ENCODE data around the gene LHX1. TPM values are rescaled to one million over a fixed set of nuclear protein-coding genes. Genes with fewer than 3 reads are reported as not detected.

Gene LHX1
- total RNA-seq, 1 donor from 2014 or later, result 2.6 TPM

DNA sequence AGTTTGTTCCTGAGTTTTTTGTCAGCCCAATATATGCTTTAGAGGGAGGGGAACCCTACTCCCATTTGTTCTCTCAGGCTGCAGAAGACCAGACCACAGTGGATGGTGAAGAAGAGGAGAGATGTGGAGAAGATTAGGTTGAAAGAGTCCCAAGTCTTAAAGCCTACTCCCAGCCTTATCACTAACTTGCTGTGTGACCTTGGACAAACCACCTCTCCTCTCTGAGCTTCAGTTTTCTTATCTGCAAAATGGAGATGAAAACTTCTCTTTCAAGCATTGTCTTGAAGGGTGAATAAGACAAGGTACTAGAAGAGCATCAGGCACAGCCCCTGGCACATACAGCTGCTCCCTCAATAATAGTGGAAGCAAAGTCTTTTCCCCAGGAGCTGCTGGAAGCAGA is 15.1 kb upstream of the LHX1 start:
- peaks cover 9% of the 10 kb centered on the region for H3K27me3 Mint-ChIP-seq (ENCODE audit: unreplicated experiment)
- H3K27ac Mint-ChIP-seq (ENCODE audit: unreplicated experiment), result no peak overlapping the region
- TF ChIP-seq, protein P1, sequence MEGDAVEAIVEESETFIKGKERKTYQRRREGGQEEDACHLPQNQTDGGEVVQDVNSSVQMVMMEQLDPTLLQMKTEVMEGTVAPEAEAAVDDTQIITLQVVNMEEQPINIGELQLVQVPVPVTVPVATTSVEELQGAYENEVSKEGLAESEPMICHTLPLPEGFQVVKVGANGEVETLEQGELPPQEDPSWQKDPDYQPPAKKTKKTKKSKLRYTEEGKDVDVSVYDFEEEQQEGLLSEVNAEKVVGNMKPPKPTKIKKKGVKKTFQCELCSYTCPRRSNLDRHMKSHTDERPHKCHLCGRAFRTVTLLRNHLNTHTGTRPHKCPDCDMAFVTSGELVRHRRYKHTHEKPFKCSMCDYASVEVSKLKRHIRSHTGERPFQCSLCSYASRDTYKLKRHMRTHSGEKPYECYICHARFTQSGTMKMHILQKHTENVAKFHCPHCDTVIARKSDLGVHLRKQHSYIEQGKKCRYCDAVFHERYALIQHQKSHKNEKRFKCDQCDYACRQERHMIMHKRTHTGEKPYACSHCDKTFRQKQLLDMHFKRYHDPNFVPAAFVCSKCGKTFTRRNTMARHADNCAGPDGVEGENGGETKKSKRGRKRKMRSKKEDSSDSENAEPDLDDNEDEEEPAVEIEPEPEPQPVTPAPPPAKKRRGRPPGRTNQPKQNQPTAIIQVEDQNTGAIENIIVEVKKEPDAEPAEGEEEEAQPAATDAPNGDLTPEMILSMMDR (IDR thresholded peaks at IDR 0.05; ENCODE audit: partially characterized antibody, unreplicated experiment), result no peak
- H3K36me3 Mint-ChIP-seq (ENCODE audit: unreplicated experiment), result no peaks in the 10 kb centered on the region
- DNase-seq, result no peak
- H3K4me1 Mint-ChIP-seq (ENCODE audit: low read depth, unreplicated experiment), result peaks cover 27% of the 10 kb centered on the region
- no peak overlapping the region for H3K4me3 Mint-ChIP-seq (ENCODE audit: unreplicated experiment)
- peaks cover 2% of the 10 kb centered on the region for H3K9me3 Mint-ChIP-seq (ENCODE audit: unreplicated experiment)

DNA sequence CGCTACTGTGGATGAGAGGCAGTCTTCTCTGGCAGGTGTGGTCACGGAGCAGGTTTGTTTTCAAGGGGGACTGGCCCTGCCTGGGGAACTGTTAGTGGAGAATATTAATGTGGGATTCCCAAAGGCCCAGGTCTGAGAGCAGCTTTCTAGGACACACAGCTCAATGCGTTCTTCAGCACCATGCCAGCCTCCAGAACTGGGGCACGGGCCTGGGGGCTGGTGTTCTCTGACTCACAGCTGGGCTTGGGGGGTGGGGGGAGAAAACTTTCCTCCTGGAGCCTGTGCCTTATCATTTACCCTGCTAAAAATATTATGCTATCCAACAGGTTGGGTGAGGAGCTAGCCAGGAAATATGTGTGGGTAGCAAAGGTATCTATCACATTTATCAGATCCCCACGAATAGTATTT is 13.5 kb upstream of the LHX1 start:
- H3K9me3 Mint-ChIP-seq (ENCODE audit: unreplicated experiment), result peaks cover 2% of the 10 kb centered on the region
- DNase-seq, result no peak

DNA sequence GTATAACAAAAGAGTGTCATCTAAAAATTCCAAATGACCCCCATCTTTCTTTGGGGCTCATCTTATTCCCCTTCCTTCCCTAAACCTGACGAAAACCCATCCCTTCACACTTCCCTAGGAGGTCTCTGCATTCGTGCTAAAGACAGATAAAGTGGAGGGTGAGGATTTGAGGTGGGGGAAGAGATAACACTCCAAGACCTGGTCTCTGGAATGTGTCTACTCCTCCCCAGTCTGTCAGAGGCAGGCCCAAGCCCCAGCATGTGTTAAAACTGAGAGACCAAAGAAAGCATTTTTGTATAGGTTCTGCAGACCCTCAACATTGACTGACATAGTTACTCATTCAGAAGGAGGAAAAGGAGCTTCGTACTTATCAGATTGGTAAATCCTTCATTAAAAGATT is 11.0 kb upstream of the LHX1 start:
- TF ChIP-seq, protein P1 (IDR thresholded peaks at IDR 0.05; ENCODE audit: partially characterized antibody, unreplicated experiment), result no peak
- Mint-ChIP-seq H3K9me3 (ENCODE audit: unreplicated experiment) (peaks cover 2% of the 10 kb centered on the region), H3K4me3 (ENCODE audit: unreplicated experiment) (no peak overlapping the region), H3K27me3 (ENCODE audit: unreplicated experiment) (peaks cover 9% of the 10 kb centered on the region), H3K27ac (ENCODE audit: unreplicated experiment) (no peak overlapping the region), H3K36me3 (ENCODE audit: unreplicated experiment) (no peaks in the 10 kb centered on the region), H3K4me1 (ENCODE audit: low read depth, unreplicated experiment) (peaks cover 51% of the 10 kb centered on the region)
- no peak for DNase-seq

More for the DNA sequence above, 13.5 kb upstream of the LHX1 start:
- peaks cover 11% of the 10 kb centered on the region for H3K27me3 Mint-ChIP-seq (ENCODE audit: unreplicated experiment)
- no peak overlapping the region for H3K4me3 Mint-ChIP-seq (ENCODE audit: unreplicated experiment)
- H3K4me1 Mint-ChIP-seq (ENCODE audit: low read depth, unreplicated experiment), result peaks cover 39% of the 10 kb centered on the region
- no peaks in the 10 kb centered on the region for H3K36me3 Mint-ChIP-seq (ENCODE audit: unreplicated experiment)
- no peak overlapping the region for H3K27ac Mint-ChIP-seq (ENCODE audit: unreplicated experiment)
- TF ChIP-seq, protein P1 (IDR thresholded peaks at IDR 0.05; ENCODE audit: partially characterized antibody, unreplicated experiment), result no peak

DNA sequence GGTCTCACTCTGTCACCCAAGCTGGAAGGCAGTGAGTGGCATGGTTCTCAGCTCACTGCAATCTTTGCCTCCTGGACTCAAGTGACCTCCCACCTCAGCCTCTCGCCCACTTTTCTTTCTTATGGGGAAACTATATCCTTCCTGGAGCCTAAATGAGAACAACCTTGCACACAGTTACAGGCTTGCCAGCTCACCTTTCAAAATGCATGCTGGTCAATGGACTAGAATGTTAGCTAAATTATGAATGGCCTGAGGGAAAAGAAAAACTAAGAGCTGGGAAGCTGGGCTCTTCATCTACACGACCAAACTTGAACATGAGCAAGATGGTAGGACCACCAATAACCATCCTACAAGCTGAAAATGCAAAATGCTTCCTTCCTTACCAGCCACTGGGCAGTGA is 10.6 kb upstream of the LHX1 start:
- H3K4me3 Mint-ChIP-seq (ENCODE audit: unreplicated experiment), result no peak overlapping the region
- H3K4me1 Mint-ChIP-seq (ENCODE audit: low read depth, unreplicated experiment), result peaks cover 54% of the 10 kb centered on the region
- H3K27ac Mint-ChIP-seq (ENCODE audit: unreplicated experiment), result no peak overlapping the region
- H3K36me3 Mint-ChIP-seq (ENCODE audit: unreplicated experiment), result no peaks in the 10 kb centered on the region
- DNase-seq, result no peak
- TF ChIP-seq, protein P1 (IDR thresholded peaks at IDR 0.05; ENCODE audit: partially characterized antibody, unreplicated experiment), result no peak
- peaks cover 2% of the 10 kb centered on the region for H3K9me3 Mint-ChIP-seq (ENCODE audit: unreplicated experiment)
- peaks cover 13% of the 10 kb centered on the region for H3K27me3 Mint-ChIP-seq (ENCODE audit: unreplicated experiment)

DNA sequence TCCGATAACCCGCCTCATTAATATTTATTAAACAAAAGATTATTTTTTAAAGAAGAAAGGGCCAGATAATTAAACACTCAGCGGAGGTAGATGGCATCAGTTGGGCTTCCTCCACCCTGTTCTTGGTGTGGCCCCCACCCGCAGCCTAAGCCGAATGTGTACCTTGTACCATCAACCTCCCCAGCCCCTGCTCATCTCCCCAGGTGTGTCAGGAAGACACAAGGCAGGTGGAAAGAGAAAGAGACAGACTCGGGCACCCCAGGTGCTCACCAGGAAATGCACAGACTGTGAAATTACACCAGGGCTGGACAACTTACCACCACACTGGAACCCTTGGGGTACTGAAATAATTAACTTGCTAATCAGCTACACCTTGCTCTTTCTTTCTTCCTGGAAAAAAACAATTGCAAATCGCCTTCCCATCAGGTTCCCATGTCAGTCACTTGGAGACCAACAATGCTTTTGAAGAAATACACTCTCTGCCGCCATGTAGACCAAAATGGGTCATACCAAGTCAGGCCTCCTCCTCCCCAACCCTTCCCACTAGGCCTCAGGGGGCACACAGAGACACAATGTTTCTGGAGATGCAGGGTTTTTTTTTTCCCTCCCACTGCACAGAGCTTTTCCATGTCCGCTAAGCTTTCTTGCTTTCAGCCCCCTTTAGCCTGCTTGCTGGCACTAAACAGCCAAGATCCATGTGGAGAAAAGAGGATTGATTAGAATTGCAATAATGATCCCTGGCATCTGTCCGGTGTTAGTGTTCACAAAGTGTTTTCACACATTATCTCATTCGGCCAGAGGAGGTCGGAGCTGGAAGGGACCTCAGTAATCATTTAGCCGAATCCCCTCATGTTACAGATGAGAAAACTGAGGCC is 8.6 kb upstream of the LHX1 start:
- Mint-ChIP-seq H3K27ac (ENCODE audit: unreplicated experiment) (no peak overlapping the region), H3K4me3 (ENCODE audit: unreplicated experiment) (peak overlapping the region; percentile 77), H3K36me3 (ENCODE audit: unreplicated experiment) (no peaks in the 10 kb centered on the region), H3K27me3 (ENCODE audit: unreplicated experiment) (peaks cover 24% of the 10 kb centered on the region), H3K4me1 (ENCODE audit: low read depth, unreplicated experiment) (peaks cover 60% of the 10 kb centered on the region), H3K9me3 (ENCODE audit: unreplicated experiment) (peaks cover 4% of the 10 kb centered on the region)
- no peak for DNase-seq
- TF ChIP-seq, protein P1 (IDR thresholded peaks at IDR 0.05; ENCODE audit: partially characterized antibody, unreplicated experiment), result no peak
